GM23338 (cell line): ENCODE data around the gene FER. TPM values are rescaled to one million over a fixed set of nuclear protein-coding genes. Genes with fewer than 3 reads are reported as not detected.

Source experiments
- ATAC-seq: fragments of 200-7000 bp; cut with Tn5 transposase; 3 replicates; pipeline ENCODE4 v1.9.1; 2020
- DNase-seq: peaks from one replicate; pipeline ENCODE4 v3.0.0-alpha.2; 2015; ENCODE audit warnings: low spot score
- H2AFZ ChIP-seq: fragments of 200-600 bp; sonication (generic); 2 replicates; pipeline ENCODE4 v1.8.0; 2016; ENCODE audit warnings: antibody characterized with exemption, mild to moderate bottlenecking, moderate library complexity
- H3F3A ChIP-seq: fragments of 200-600 bp; sonication (generic); replicated peaks from 2 replicates; pipeline ENCODE4 v1.8.0; 2017; ENCODE audit warnings: antibody characterized with exemption, mixed run types, low read depth
- H3K27ac ChIP-seq: fragments of 200-600 bp; sonication (generic); 2 replicates; pipeline ENCODE4 v1.6.1; 2016; ENCODE audit warnings: low read depth
- H3K27me3 ChIP-seq: fragments of 200-600 bp; sonication (generic); 2 replicates; pipeline ENCODE4 v1.8.0; 2016; ENCODE audit warnings: mild to moderate bottlenecking, mixed run types, moderate library complexity; ENCODE audit not compliant: insufficient read depth
- H3K36me3 ChIP-seq: fragments of 200-600 bp; sonication (generic); 2 replicates; pipeline ENCODE4 v1.8.0; 2016; ENCODE audit warnings: mild to moderate bottlenecking; ENCODE audit not compliant: insufficient read depth
- H3K4me1 ChIP-seq: fragments of 200-600 bp; sonication (generic); 2 replicates; pipeline ENCODE4 v1.8.0; 2016; ENCODE audit warnings: mild to moderate bottlenecking, moderate library complexity; ENCODE audit not compliant: insufficient read depth
- H3K4me2 ChIP-seq: fragments of 200-600 bp; sonication (generic); 2 replicates; pipeline ENCODE4 v1.7.1; 2017; ENCODE audit warnings: mixed run types
- H3K4me3 ChIP-seq: fragments of 200-600 bp; sonication (generic); 2 replicates; pipeline ENCODE4 v1.6.1; 2016; ENCODE audit warnings: mixed run types
- H3K79me2 ChIP-seq: fragments of 200-600 bp; sonication (generic); replicated peaks from 2 replicates; pipeline ENCODE4 v1.8.0; 2017; ENCODE audit warnings: mild to moderate bottlenecking; ENCODE audit not compliant: insufficient read depth
- H3K9me2 ChIP-seq: fragments of 200-600 bp; sonication (generic); 2 replicates; pipeline ENCODE4 v1.8.0; 2017; ENCODE audit not compliant: insufficient read depth
- H4K20me1 ChIP-seq: fragments of 200-600 bp; sonication (generic); replicated peaks from 2 replicates; pipeline ENCODE4 v1.8.0; 2017; ENCODE audit warnings: mild to moderate bottlenecking; ENCODE audit not compliant: insufficient read depth
- H3K27ac Mint-ChIP-seq: 2 replicates; pipeline ENCODE4 v1.8.0; 2020; ENCODE audit warnings: inconsistent platforms, mild to moderate bottlenecking, moderate library complexity, mixed read lengths
- H3K27me3 Mint-ChIP-seq: 3 replicates; pipeline ENCODE4 v1.8.0; 2022; ENCODE audit warnings: low read depth, mild to moderate bottlenecking, moderate library complexity, mixed read lengths, inconsistent platforms; ENCODE audit not compliant: insufficient read depth, poor library complexity
- H3K36me3 Mint-ChIP-seq: 3 replicates; pipeline ENCODE4 v1.8.0; 2021; ENCODE audit warnings: low read depth, mild to moderate bottlenecking, inconsistent platforms, moderate library complexity, mixed read lengths
- H3K4me1 Mint-ChIP-seq: 3 replicates; pipeline ENCODE4 v1.8.0; 2020; ENCODE audit warnings: mild to moderate bottlenecking, inconsistent platforms, mixed read lengths
- H3K4me3 Mint-ChIP-seq: 3 replicates; pipeline ENCODE4 v1.8.0; 2021; ENCODE audit warnings: moderate library complexity, mild to moderate bottlenecking, inconsistent platforms, mixed read lengths
- H3K9me3 Mint-ChIP-seq: 3 replicates; pipeline ENCODE4 v1.8.0; 2020; ENCODE audit warnings: moderate library complexity, mild to moderate bottlenecking, inconsistent platforms, mixed read lengths
- EZH2 ChIP-seq: fragments of 200-600 bp; sonication (generic); IDR thresholded peaks from one replicate; pipeline ENCODE4 v1.8.0; 2017; ENCODE audit warnings: antibody characterized with exemption, mild to moderate bottlenecking, low read depth; ENCODE audit not compliant: unreplicated experiment
- NANOG ChIP-seq: IDR thresholded peaks from 2 replicates; pipeline ENCODE4 v1.6.1; 2016; ENCODE audit warnings: antibody characterized with exemption, borderline replicate concordance
- POLR2AphosphoS5 ChIP-seq: IDR thresholded peaks from 2 replicates; pipeline ENCODE4 v1.6.1; 2016; ENCODE audit warnings: antibody characterized with exemption, low read depth
- STAT1 ChIP-seq: IDR thresholded peaks from one replicate; pipeline ENCODE4 v1.6.1; 2016; ENCODE audit warnings: antibody characterized with exemption; ENCODE audit not compliant: unreplicated experiment
- polyA plus RNA-seq: library from polyadenylated mRNA; unstranded; fragments of >200 nt; fragmentation: Nextera tagmentation; extraction: Ambion mirVana; gene quantifications from 2 replicates; pipeline ENCODE4 v1.2.1, GENCODE V29; 2016
- total RNA-seq: library from RNA; depleted of rRNA; stranded (reverse); fragments of >200 nt; shearing (Covaris generic); gene quantifications from 2 replicates; pipeline ENCODE4 v1.2.3, GENCODE V29; 2014
- TF ChIP-seq, protein P1 (sequence below): fragments of 250-450 bp; sonication (Bioruptor Pico); IDR thresholded peaks from 2 replicates; pipeline ENCODE4 v1.5.0; 2020; ENCODE audit warnings: mild to moderate bottlenecking, moderate library complexity
- TF ChIP-seq, protein P2 (sequence below): IDR thresholded peaks from 2 replicates; pipeline ENCODE4 v1.6.1; 2016; ENCODE audit warnings: antibody characterized with exemption
- TF ChIP-seq, protein P3 (sequence below), 2 experiments: fragments of 200-600 bp in 1 of 2; sonication (generic) in 1 of 2; conservative IDR thresholded peaks; 2 replicates each; pipeline versions ENCODE4 v1.5.1 to v1.6.1; 2016 to 2017; ENCODE audit warnings: antibody characterized with exemption in 2 of 2, low read depth in 2 of 2, mild to moderate bottlenecking in 2 of 2, moderate library complexity in 1 of 2

The FER gene
- total and polyA plus RNA-seq, 2 experiments from 2014 or later: 17.4 to 34.8 TPM

DNA sequence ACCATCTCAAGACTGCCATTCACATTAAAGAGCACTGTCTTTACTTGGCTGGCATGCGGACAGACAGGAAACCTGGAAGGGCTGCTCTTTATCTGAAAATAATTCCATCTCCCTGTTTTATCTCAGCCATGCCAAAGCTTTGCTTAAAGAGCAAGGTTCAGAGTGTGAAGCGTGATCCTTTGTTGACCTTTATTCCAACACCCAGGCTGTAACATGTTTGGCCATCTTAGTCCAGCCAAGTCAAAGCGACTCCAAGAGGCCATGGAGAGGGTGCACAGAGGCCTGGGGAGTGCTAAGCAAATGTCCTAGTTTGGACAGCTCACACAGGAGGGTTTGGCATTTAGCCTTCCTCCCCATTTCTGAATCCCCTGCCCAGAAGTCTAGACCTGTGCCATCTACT is 467.3 kb downstream of the FER start (continued):
- TF ChIP-seq, protein P1, sequence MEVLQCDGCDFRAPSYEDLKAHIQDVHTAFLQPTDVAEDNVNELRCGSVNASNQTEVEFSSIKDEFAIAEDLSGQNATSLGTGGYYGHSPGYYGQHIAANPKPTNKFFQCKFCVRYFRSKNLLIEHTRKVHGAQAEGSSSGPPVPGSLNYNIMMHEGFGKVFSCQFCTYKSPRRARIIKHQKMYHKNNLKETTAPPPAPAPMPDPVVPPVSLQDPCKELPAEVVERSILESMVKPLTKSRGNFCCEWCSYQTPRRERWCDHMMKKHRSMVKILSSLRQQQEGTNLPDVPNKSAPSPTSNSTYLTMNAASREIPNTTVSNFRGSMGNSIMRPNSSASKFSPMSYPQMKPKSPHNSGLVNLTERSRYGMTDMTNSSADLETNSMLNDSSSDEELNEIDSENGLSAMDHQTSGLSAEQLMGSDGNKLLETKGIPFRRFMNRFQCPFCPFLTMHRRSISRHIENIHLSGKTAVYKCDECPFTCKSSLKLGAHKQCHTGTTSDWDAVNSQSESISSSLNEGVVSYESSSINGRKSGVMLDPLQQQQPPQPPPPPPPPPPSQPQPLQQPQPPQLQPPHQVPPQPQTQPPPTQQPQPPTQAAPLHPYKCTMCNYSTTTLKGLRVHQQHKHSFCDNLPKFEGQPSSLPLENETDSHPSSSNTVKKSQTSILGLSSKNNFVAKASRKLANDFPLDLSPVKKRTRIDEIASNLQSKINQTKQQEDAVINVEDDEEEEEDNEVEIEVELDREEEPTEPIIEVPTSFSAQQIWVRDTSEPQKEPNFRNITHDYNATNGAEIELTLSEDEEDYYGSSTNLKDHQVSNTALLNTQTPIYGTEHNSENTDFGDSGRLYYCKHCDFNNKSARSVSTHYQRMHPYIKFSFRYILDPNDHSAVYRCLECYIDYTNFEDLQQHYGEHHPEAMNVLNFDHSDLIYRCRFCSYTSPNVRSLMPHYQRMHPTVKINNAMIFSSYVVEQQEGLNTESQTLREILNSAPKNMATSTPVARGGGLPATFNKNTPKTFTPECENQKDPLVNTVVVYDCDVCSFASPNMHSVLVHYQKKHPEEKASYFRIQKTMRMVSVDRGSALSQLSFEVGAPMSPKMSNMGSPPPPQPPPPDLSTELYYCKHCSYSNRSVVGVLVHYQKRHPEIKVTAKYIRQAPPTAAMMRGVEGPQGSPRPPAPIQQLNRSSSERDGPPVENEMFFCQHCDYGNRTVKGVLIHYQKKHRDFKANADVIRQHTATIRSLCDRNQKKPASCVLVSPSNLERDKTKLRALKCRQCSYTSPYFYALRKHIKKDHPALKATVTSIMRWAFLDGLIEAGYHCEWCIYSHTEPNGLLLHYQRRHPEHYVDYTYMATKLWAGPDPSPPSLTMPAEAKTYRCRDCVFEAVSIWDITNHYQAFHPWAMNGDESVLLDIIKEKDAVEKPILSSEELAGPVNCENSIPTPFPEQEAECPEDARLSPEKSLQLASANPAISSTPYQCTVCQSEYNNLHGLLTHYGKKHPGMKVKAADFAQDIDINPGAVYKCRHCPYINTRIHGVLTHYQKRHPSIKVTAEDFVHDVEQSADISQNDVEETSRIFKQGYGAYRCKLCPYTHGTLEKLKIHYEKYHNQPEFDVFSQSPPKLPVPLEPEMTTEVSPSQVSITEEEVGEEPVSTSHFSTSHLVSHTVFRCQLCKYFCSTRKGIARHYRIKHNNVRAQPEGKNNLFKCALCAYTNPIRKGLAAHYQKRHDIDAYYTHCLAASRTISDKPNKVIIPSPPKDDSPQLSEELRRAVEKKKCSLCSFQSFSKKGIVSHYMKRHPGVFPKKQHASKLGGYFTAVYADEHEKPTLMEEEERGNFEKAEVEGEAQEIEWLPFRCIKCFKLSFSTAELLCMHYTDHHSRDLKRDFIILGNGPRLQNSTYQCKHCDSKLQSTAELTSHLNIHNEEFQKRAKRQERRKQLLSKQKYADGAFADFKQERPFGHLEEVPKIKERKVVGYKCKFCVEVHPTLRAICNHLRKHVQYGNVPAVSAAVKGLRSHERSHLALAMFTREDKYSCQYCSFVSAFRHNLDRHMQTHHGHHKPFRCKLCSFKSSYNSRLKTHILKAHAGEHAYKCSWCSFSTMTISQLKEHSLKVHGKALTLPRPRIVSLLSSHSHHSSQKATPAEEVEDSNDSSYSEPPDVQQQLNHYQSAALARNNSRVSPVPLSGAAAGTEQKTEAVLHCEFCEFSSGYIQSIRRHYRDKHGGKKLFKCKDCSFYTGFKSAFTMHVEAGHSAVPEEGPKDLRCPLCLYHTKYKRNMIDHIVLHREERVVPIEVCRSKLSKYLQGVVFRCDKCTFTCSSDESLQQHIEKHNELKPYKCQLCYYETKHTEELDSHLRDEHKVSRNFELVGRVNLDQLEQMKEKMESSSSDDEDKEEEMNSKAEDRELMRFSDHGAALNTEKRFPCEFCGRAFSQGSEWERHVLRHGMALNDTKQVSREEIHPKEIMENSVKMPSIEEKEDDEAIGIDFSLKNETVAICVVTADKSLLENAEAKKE (CRISPR knock-in tag): no peak
- TF ChIP-seq, protein P2, sequence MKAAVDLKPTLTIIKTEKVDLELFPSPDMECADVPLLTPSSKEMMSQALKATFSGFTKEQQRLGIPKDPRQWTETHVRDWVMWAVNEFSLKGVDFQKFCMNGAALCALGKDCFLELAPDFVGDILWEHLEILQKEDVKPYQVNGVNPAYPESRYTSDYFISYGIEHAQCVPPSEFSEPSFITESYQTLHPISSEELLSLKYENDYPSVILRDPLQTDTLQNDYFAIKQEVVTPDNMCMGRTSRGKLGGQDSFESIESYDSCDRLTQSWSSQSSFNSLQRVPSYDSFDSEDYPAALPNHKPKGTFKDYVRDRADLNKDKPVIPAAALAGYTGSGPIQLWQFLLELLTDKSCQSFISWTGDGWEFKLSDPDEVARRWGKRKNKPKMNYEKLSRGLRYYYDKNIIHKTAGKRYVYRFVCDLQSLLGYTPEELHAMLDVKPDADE: no peak
- TF ChIP-seq, protein P3, sequence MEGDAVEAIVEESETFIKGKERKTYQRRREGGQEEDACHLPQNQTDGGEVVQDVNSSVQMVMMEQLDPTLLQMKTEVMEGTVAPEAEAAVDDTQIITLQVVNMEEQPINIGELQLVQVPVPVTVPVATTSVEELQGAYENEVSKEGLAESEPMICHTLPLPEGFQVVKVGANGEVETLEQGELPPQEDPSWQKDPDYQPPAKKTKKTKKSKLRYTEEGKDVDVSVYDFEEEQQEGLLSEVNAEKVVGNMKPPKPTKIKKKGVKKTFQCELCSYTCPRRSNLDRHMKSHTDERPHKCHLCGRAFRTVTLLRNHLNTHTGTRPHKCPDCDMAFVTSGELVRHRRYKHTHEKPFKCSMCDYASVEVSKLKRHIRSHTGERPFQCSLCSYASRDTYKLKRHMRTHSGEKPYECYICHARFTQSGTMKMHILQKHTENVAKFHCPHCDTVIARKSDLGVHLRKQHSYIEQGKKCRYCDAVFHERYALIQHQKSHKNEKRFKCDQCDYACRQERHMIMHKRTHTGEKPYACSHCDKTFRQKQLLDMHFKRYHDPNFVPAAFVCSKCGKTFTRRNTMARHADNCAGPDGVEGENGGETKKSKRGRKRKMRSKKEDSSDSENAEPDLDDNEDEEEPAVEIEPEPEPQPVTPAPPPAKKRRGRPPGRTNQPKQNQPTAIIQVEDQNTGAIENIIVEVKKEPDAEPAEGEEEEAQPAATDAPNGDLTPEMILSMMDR (conservative IDR thresholded peaks at IDR 0.05; ENCODE audit: low read depth in 2 of 2): no peak
- TF ChIP-seq EZH2 (no peak), POLR2AphosphoS5 (no peak)

DNA sequence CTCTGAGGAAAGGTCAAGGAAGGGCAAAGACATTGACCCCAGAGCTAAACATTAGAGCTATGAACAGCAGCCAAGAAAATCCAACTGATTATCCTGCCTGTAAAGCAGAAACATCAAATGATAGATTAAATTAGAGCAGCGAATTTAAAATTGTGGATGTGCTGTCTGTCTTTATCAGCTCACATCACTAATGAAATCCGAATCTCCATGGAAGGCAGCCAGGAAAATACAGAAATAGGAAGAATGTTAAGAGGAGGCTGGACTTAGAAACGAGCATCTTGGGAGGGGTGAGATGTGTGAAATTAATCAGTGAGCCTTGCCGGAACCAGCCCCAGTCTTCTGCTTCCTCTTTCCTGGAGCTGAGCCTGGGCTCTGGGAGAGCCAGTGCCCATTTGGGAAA is 471.1 kb downstream of the FER start:
- Mint-ChIP-seq H3K9me3 (peaks cover 47% of the 10 kb centered on the region), H3K4me3 (no peak overlapping the region), H3K36me3 (peaks cover 25% of the 10 kb centered on the region), H3K4me1 (no peaks in the 10 kb centered on the region), H3K27me3 (no peaks in the 10 kb centered on the region), H3K27ac (no peak overlapping the region)
- Histone ChIP-seq H3K79me2 (no peaks in the 10 kb centered on the region), H3K27me3 (no peaks in the 10 kb centered on the region), H3K36me3 (peaks cover 8% of the 10 kb centered on the region), H2AFZ (no peak overlapping the region), H4K20me1 (no peaks in the 10 kb centered on the region), H3K27ac (no peak overlapping the region), H3K4me3 (no peak overlapping the region), H3K9me2 (peaks cover 10% of the 10 kb centered on the region), H3K4me1 (no peaks in the 10 kb centered on the region), H3K4me2 (no peak overlapping the region), H3F3A (no peaks in the 10 kb centered on the region)
- ATAC-seq: no peak
- DNase-seq: no peak
- no peak for TF ChIP-seq STAT1
- TF ChIP-seq, protein P1 (CRISPR knock-in tag): no peak
- TF ChIP-seq NANOG: no peak
